ENCODE results near the gene RBM34. TPM values are rescaled to one million over a fixed set of nuclear protein-coding genes. Genes with fewer than 3 reads are reported as not detected.

RBM34 gene
- total RNA-seq, 1 donor from 2014 or later = 53.6 TPM

DNA sequence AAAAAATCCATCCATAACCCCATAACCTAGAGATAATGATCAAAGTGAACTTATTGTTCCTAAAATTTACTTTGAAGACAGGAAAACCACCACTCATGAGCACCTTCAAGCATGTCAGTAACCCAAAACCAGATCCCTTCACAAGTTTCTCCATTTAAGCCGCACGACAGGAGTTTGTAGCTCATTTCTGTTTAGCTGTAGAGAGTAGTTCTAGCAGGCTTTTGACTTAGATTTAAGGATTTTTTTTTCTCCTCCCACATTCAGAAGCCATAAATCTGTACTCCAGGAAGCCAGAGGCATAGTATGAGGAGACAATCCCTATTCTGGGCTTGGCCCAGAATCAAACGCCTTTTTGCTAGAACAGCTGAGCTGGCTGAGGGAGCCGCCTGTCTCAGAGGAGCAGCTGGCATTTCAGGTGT is 58.0 kb downstream of the RBM34 start:
- H3K4me1 ChIP-seq = peaks cover 0 to 2% of the 10 kb centered on the region in 2 donors
- H3K4me3 ChIP-seq = no peak overlapping the region
- TF ChIP-seq, protein P1, sequence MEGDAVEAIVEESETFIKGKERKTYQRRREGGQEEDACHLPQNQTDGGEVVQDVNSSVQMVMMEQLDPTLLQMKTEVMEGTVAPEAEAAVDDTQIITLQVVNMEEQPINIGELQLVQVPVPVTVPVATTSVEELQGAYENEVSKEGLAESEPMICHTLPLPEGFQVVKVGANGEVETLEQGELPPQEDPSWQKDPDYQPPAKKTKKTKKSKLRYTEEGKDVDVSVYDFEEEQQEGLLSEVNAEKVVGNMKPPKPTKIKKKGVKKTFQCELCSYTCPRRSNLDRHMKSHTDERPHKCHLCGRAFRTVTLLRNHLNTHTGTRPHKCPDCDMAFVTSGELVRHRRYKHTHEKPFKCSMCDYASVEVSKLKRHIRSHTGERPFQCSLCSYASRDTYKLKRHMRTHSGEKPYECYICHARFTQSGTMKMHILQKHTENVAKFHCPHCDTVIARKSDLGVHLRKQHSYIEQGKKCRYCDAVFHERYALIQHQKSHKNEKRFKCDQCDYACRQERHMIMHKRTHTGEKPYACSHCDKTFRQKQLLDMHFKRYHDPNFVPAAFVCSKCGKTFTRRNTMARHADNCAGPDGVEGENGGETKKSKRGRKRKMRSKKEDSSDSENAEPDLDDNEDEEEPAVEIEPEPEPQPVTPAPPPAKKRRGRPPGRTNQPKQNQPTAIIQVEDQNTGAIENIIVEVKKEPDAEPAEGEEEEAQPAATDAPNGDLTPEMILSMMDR (IDR thresholded peaks at IDR 0.05) = no peak
- DNase-seq (ENCODE audit: low spot score in 2 of 2) = peak in 1 of 2 donors; percentile 25
- no peak overlapping the region for H3K27ac ChIP-seq
- intact Hi-C loops (cut with DNase I) = no loop called here
- peaks cover 0 to 2% of the 10 kb centered on the region in 2 donors for H3K36me3 ChIP-seq
- no peaks in the 10 kb centered on the region for H3K27me3 ChIP-seq
- H3K9me3 ChIP-seq = no peaks in the 10 kb centered on the region

DNA sequence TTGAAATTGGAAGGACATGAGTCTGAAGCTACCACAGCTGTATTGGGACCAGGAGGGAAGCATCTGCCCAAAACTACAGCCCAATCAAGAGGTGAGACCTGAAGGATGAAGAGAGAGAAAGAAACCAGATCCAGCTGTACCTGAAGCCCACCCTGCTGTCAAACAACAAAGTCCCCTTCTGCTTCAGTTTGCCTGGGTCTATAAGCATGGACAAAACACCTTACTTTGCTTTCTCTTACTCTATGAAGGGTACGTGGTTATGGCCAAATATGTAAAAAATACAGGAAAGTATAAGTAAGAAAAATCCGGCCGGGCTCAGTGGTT is 58.8 kb downstream of the RBM34 start:
- Histone ChIP-seq H3K4me3 (no peak overlapping the region), H3K27me3 (no peaks in the 10 kb centered on the region), H3K36me3 (no peaks in the 10 kb centered on the region), H3K4me1 (peaks cover 0 to 2% of the 10 kb centered on the region in 2 donors), H3K27ac (no peak overlapping the region), H3K9me3 (no peaks in the 10 kb centered on the region)
- DNase-seq (ENCODE audit: low spot score in 2 of 2) = peak in 1 of 2 donors; percentile 53
- intact Hi-C loops (cut with DNase I) = no loop called here
- TF ChIP-seq, protein P1 (IDR thresholded peaks at IDR 0.05) = no peak

DNA sequence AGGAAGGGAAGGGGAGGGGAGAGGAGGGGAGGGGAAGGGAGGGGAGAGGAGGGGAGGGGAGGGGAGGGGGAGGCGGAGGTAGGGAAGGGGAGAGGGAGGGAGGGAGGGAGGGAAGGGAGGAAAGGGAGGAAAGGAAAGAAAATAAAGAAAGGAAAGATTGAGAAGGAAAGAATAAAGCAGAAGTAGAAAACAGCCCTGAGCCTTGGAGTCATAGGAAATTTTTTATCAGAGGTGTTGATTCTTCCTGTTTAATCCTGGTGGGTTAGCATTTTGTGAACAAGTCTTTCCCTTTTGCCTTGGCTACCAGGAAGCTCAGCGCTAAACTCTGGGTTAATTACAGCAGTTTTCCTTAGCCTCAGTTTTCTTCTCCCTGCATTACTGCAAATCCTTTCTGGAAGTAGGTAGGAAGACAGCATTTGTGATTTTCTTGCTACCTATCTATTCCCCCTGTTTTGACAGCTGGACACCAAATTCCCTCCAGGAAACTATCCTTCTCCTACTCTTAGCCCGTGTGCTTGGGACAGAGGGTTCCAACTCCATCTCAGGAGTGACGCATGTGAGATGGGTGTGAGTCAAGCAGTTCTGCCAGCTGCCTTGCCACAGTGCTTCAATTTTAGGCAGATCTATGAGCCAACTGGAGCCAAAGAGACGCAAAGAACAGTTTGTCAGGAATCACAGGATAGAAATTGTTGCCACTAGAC is 59.3 kb downstream of the RBM34 start:
- TF ChIP-seq, protein P1 (IDR thresholded peaks at IDR 0.05) = no peak
- no peaks in the 10 kb centered on the region for H3K36me3 ChIP-seq
- H3K4me3 ChIP-seq = no peak overlapping the region
- peak in 1 of 2 donors; percentile 56 for DNase-seq (ENCODE audit: low spot score in 2 of 2)
- H3K27me3 ChIP-seq = no peaks in the 10 kb centered on the region
- peaks cover 0 to 2% of the 10 kb centered on the region in 2 donors for H3K4me1 ChIP-seq
- no peaks in the 10 kb centered on the region for H3K9me3 ChIP-seq
- intact Hi-C loops (cut with DNase I) = no loop called here
- no peak overlapping the region for H3K27ac ChIP-seq

DNA sequence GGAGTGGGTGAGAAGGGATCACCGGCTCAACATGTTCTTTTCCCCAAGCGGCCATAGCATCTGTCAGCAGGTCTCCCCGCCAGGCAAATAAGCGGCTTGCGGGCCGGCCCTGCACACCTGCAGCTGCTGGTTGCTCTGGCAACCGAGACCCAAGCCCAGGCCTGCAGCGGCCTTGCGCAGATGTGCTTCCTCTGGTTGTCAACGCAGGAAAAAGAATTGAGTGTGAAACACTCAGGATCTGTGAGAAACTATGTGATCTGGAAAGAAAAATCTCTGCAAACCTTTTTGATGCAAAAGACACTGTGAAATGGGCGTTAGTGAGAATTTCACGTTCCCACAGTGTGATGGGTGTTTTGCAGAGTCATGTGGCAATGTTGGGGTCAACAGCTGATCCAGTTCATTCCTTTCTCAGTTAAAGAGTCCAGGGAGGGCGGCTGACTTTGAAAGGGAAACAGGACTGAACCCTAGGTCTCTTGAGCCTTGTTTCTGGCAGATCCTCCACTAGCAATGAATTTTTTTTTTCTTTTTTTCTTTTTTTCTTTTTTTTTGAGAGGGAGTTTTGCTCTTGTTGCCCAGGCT is 60.8 kb downstream of the RBM34 start:
- H3K4me1 ChIP-seq = peaks cover 0 to 2% of the 10 kb centered on the region in 2 donors
- no peak overlapping the region for H3K27ac ChIP-seq
- intact Hi-C loops (cut with DNase I) = no loop called here
- no peak overlapping the region for H3K4me3 ChIP-seq
- no peaks in the 10 kb centered on the region for H3K27me3 ChIP-seq
- H3K9me3 ChIP-seq = no peaks in the 10 kb centered on the region
- no peaks in the 10 kb centered on the region for H3K36me3 ChIP-seq
- DNase-seq (ENCODE audit: low spot score in 2 of 2) = no peak
- TF ChIP-seq, protein P1 (IDR thresholded peaks at IDR 0.05) = no peak

DNA sequence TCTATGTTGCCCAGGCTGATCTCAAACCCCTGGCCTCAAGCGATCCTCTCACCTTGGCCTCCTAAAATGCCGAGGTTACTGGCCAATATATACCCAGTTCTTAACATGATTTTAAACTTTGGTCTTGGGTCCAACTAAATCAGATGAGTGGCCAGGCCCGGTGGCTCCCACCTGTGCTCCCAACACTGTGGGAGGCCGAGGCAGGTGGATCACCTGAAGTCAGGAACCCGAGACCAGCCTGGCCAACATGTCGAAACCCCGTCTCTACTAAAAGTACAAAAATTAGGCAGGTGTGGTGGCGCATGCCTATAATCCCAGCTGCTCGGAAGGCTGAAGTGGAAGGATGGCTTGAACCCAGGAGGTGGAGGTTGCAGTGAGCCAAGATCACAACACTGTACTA is 62.1 kb downstream of the RBM34 start:
- no peak overlapping the region for H3K4me3 ChIP-seq
- H3K27ac ChIP-seq = no peak overlapping the region
- H3K4me1 ChIP-seq = peaks cover 0 to 1% of the 10 kb centered on the region in 2 donors
- no peaks in the 10 kb centered on the region for H3K9me3 ChIP-seq
- H3K27me3 ChIP-seq = no peaks in the 10 kb centered on the region
- no peaks in the 10 kb centered on the region for H3K36me3 ChIP-seq
- TF ChIP-seq, protein P1 (IDR thresholded peaks at IDR 0.05) = no peak
- intact Hi-C loops (cut with DNase I) = no loop called here
- DNase-seq (ENCODE audit: low spot score in 2 of 2) = no peak

Data from ascending aorta (tissue), 2 donors.